PC-9 (cell line): ENCODE data around the gene NDRG2. TPM values are rescaled to one million over a fixed set of nuclear protein-coding genes. Genes with fewer than 3 reads are reported as not detected.
A peak's percentile ranks its signal among the peaks of the same experiment; 100 is the strongest.

ENCODE experiments used
- BruUV-seq: library from RNA; stranded (reverse); fragments of 400-500 nt; replicated peaks from 2 replicates; lab custom pipeline; 2021; lab: Mats Ljungman, UMichigan
- CTCF ChIA-PET: fragments of 300-600 bp; sonication (Branson Sonifier 250); formaldehyde crosslinking; loops from one replicate; lab custom pipeline; 2022; ENCODE audit warnings: antibody characterized with exemption; lab: Charles Lee
- POLR2A ChIA-PET: fragments of 300-600 bp; sonication (Branson Sonifier 250); formaldehyde crosslinking; loops from one replicate; lab custom pipeline; 2022; ENCODE audit warnings: antibody characterized with exemption; ENCODE audit not compliant: unreplicated experiment; lab: Charles Lee
- DNase-seq, 2 experiments: peaks; one replicate each; pipeline versions ENCODE4 v3.0.0 to v3.0.0-alpha.2; 2015 to 2022; ENCODE audit warnings: mixed read lengths in 1 of 2
- H2AFZ ChIP-seq: fragments of 200-600 bp; sonication (generic); 2 replicates; pipeline ENCODE4 v1.8.1; 2017; ENCODE audit warnings: antibody characterized with exemption
- H3F3A ChIP-seq: fragments of 200-600 bp; sonication (generic); 2 replicates; pipeline ENCODE4 v1.8.1; 2017; ENCODE audit warnings: antibody characterized with exemption, mild to moderate bottlenecking, low read depth; ENCODE audit not compliant: insufficient read depth
- H3K27ac ChIP-seq: fragments of 200-600 bp; sonication (generic); 2 replicates; pipeline ENCODE4 v1.6.1; 2016; ENCODE audit warnings: mixed run types
- H3K27me3 ChIP-seq: fragments of 200-600 bp; sonication (generic); 2 replicates; pipeline ENCODE4 v1.6.1; 2016; ENCODE audit warnings: low read depth, mixed run types; ENCODE audit not compliant: insufficient read depth
- H3K36me3 ChIP-seq: fragments of 200-600 bp; sonication (generic); 2 replicates; pipeline ENCODE4 v1.6.1; 2016; ENCODE audit warnings: low read depth, mixed run types
- H3K4me1 ChIP-seq: fragments of 200-600 bp; sonication (generic); replicated peaks from 2 replicates; pipeline ENCODE4 v1.6.1; 2016; ENCODE audit warnings: mixed run types; ENCODE audit not compliant: insufficient read depth
- H3K4me2 ChIP-seq: fragments of 200-600 bp; sonication (generic); 2 replicates; pipeline ENCODE4 v1.6.1; 2017; ENCODE audit warnings: mixed run types
- H3K4me3 ChIP-seq: fragments of 200-600 bp; sonication (generic); 2 replicates; pipeline ENCODE4 v1.6.1; 2016; ENCODE audit warnings: mixed run types
- H3K79me2 ChIP-seq: fragments of 200-600 bp; sonication (generic); 2 replicates; pipeline ENCODE4 v1.6.1; 2017; ENCODE audit warnings: low read depth, mixed run types
- H3K9me2 ChIP-seq: fragments of 200-600 bp; sonication (generic); 2 replicates; pipeline ENCODE4 v1.8.1; 2017; ENCODE audit warnings: mild to moderate bottlenecking; ENCODE audit not compliant: insufficient read depth
- H3K9me3 ChIP-seq: fragments of 200-600 bp; sonication (generic); 2 replicates; pipeline ENCODE4 v1.8.1; 2016; ENCODE audit warnings: low read depth; ENCODE audit not compliant: insufficient read depth
- H4K20me1 ChIP-seq: fragments of 200-600 bp; sonication (generic); 2 replicates; pipeline ENCODE4 v1.8.1; 2017; ENCODE audit not compliant: insufficient read depth
- CTCF ChIP-seq: fragments of 200-600 bp; sonication (generic); conservative IDR thresholded peaks from 2 replicates; pipeline ENCODE4 v1.6.1; 2017; ENCODE audit warnings: mixed run types, antibody characterized with exemption, mild to moderate bottlenecking, moderate library complexity
- EZH2 ChIP-seq: fragments of 200-600 bp; sonication (generic); IDR thresholded peaks from 2 replicates; pipeline ENCODE4 v1.8.0; 2017; ENCODE audit warnings: antibody characterized with exemption, low read depth
- intact Hi-C: fragments of 100-400 bp; cut with micrococcal nuclease; formaldehyde crosslinking; loops from one replicate; pipeline ENCODE4 v1.10.0; 2022; ENCODE audit not compliant: unreplicated experiment
- total RNA-seq: library from RNA; stranded (reverse); gene quantifications from 2 replicates; pipeline ENCODE4 v1.2.3, GENCODE V29; 2021

The NDRG2 gene
- total RNA-seq, 1 experiment from 2014 or later, result 12.2 TPM

DNA sequence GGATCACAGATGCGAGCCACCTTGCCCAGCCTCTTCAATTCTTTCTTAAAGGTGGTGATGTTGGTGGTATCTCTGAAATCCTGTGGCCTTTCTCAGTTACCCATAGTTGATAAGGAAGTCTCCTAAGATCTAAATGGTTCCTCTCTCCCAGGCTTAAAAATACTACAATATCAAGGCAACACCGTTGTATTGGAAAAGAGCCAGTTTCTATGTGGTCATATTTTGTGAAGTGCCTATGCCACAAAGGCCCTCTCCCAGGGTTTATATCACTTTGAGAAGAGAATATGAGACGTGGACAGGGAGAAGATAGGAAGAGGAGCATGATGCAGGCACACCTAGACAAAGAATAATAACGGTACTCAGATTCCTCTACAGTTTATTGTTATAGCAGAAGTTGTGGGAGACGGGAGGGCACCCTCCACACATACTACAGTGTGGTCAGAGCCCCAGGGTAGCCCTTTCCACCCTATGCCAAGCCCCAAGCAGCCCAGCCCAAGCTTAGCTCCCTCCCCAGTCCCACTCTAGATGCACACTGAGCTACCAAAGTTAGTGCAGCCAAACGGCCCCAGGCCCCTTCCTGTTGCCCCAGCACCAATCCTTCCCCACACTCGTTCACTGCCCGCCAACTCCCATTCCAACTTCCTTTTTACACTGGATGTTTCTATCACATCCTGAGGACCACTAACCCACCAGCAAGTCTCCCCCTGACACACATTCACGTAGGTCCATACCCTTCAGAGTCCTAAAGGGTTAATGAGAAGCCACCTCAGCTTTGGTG lies 8.3 kb downstream of the NDRG2 start:
- Histone ChIP-seq H3K27me3 (no peaks in the 10 kb centered on the region), H3K27ac (no peak overlapping the region), H3K4me3 (no peak overlapping the region), H2AFZ (no peak overlapping the region), H3F3A (no peaks in the 10 kb centered on the region), H4K20me1 (no peaks in the 10 kb centered on the region), H3K9me3 (no peaks in the 10 kb centered on the region), H3K9me2 (no peaks in the 10 kb centered on the region), H3K4me1 (no peaks in the 10 kb centered on the region), H3K79me2 (no peaks in the 10 kb centered on the region), H3K4me2 (no peak overlapping the region), H3K36me3 (no peaks in the 10 kb centered on the region)
- TF ChIP-seq CTCF, result no peak
- no peak for TF ChIP-seq EZH2
- BruUV-seq, result no TSS peak
- intact Hi-C loops, result loop anchor here (10.0 kb wide), 1 partner anchor 48 kb away; no protein-coding TSS in a partner anchor
- ChIA-PET CTCF (no interaction called here), POLR2A (no interaction called here)
- no peak for DNase-seq

- TF ChIP-seq CTCF (no peak), EZH2 (no peak)
- BruUV-seq, result no TSS peak
- Histone ChIP-seq H3K27me3 (no peaks in the 10 kb centered on the region), H3K9me3 (no peaks in the 10 kb centered on the region), H3K4me1 (no peaks in the 10 kb centered on the region), H4K20me1 (no peaks in the 10 kb centered on the region), H3F3A (no peaks in the 10 kb centered on the region), H3K9me2 (no peaks in the 10 kb centered on the region), H3K4me3 (no peak overlapping the region), H3K4me2 (no peak overlapping the region), H2AFZ (no peak overlapping the region), H3K36me3 (no peaks in the 10 kb centered on the region), H3K79me2 (no peaks in the 10 kb centered on the region), H3K27ac (no peak overlapping the region)
- POLR2A ChIA-PET, result no interaction called here
- DNase-seq, result no peak
- CTCF ChIA-PET, result interaction anchor here (0.5 to 2.5 kb wide), 12 partner anchors 9 to 268 kb away, joined by 3 to 20 read pairs (median 4); partner anchors contain the start of gene ARHGEF40
- intact Hi-C loops, result loop anchor here (10.0 kb wide), 1 partner anchor 49 kb away; no protein-coding TSS in a partner anchor
Measured at GRCh38 chr14:21015312-21015711, 9.5 kb downstream of the NDRG2 start.

GRCh38 chr14:21014761-21015190 lies 10.1 kb downstream of the NDRG2 start:
- Histone ChIP-seq H3K4me1 (no peaks in the 10 kb centered on the region), H3K9me2 (no peaks in the 10 kb centered on the region), H3K27me3 (no peaks in the 10 kb centered on the region), H3K27ac (no peak overlapping the region), H3K9me3 (no peaks in the 10 kb centered on the region), H3F3A (no peaks in the 10 kb centered on the region), H2AFZ (no peak overlapping the region), H3K4me3 (no peak overlapping the region), H3K79me2 (no peaks in the 10 kb centered on the region), H3K36me3 (no peaks in the 10 kb centered on the region), H3K4me2 (no peak overlapping the region), H4K20me1 (no peaks in the 10 kb centered on the region)
- ChIA-PET POLR2A (interaction anchor here (0.7 to 0.8 kb wide), 2 partner anchors 17 to 588 kb away, joined by 6 to 17 read pairs; no protein-coding TSS in a partner anchor), CTCF (interaction anchor here (0.5 to 2.5 kb wide), 13 partner anchors 9 to 269 kb away, joined by 3 to 20 read pairs (median 4); partner anchors contain the start of genes ARHGEF40 and SLC39A2)
- peak; percentile 55 to 69 for DNase-seq
- TF ChIP-seq CTCF, result peak; percentile 83
- no peak for TF ChIP-seq EZH2
- no TSS peak for BruUV-seq
- intact Hi-C loops, result loop anchor here (1.0 to 10.0 kb wide), 3 partner anchors 26 to 90 kb away; no protein-coding TSS in a partner anchor
